Superior temporal gyrus (tissue), 1 donor: ENCODE data around the gene HOXB1.
"Not testable (repeated sequence)": the region's sequence is repeated elsewhere in the genome, so short reads cannot be mapped to it uniquely, and the experiment has no call there.

Experiments used
- DNase-seq: peaks from one replicate; pipeline ENCODE4 v3.0.0-alpha.2; 2016; ENCODE audit errors: extremely low spot score

Gene HOXB1

GRCh38 chr17:48494335-48494734 is 36.5 kb downstream of the HOXB1 start:
- DNase-seq = no peak

- DNase-seq = no peak
Measured at GRCh38 chr17:48492401-48493298, 38.2 kb downstream of the HOXB1 start.

- DNase-seq = no peak
Measured at GRCh38 chr17:48491527-48492273, 39.1 kb downstream of the HOXB1 start.

GRCh38 chr17:48490451-48490892 is 40.3 kb downstream of the HOXB1 start:
- DNase-seq = no peak

GRCh38 chr17:48489781-48490180 is 41.0 kb downstream of the HOXB1 start:
- no peak for DNase-seq

GRCh38 chr17:48488548-48489106 is 42.2 kb downstream of the HOXB1 start:
- no peak for DNase-seq

- no peak for DNase-seq
Measured at GRCh38 chr17:48487221-48487620, 43.6 kb downstream of the HOXB1 start.

GRCh38 chr17:48486557-48486956 is 44.3 kb downstream of the HOXB1 start:
- DNase-seq = no peak

GRCh38 chr17:48484850-48485249 is 46.0 kb downstream of the HOXB1 start:
- DNase-seq = no peak

GRCh38 chr17:48484256-48484655 is 46.6 kb downstream of the HOXB1 start:
- no peak for DNase-seq

GRCh38 chr17:48483471-48484131 is 47.2 kb downstream of the HOXB1 start:
- DNase-seq = no peak

- DNase-seq = no peak
Measured at GRCh38 chr17:48483004-48483403, 47.8 kb downstream of the HOXB1 start.

- DNase-seq = not testable (repeated sequence)
Measured at GRCh38 chr17:48482301-48482700, 48.5 kb downstream of the HOXB1 start.

- DNase-seq = no peak
Measured at GRCh38 chr17:48479014-48479402, 51.8 kb downstream of the HOXB1 start.
